Keratinocyte (primary cell): ENCODE results near the gene ZNHIT3. TPM values are rescaled to one million over a fixed set of nuclear protein-coding genes. Genes with fewer than 3 reads are reported as not detected.
A peak's percentile ranks its signal among the peaks of the same experiment; 100 is the strongest.
"Not testable (repeated sequence)": the region's sequence is repeated elsewhere in the genome, so short reads cannot be mapped to it uniquely, and the experiment has no call there.

Source experiments
- DNase-seq: peaks from one replicate; pipeline ENCODE4 v3.0.0-alpha.2; 2011; ENCODE audit warnings: low read depth, missing footprints, low spot score
- FAIRE-seq: peaks from 2 replicates; lab custom pipeline; 2011; peaks lifted over from hg19 to GRCh38; lab: Jason Lieb, UNC
- H2AFZ ChIP-seq: 2 replicates; pipeline ENCODE4 v1.6.0; 2012; ENCODE audit warnings: low read length, control low read depth, inconsistent platforms; ENCODE audit not compliant: control insufficient read depth
- H3K27ac ChIP-seq: 2 replicates; pipeline ENCODE4 v1.5.1; 2011; ENCODE audit warnings: low read length; ENCODE audit not compliant: control insufficient read depth, insufficient read depth
- H3K27me3 ChIP-seq: 3 replicates; pipeline ENCODE4 v1.6.0; 2011; ENCODE audit warnings: low read length; ENCODE audit not compliant: control insufficient read depth, insufficient read depth; ENCODE audit errors: extremely low read depth
- H3K36me3 ChIP-seq, 2 experiments: 2 replicates in 1 of 2; 3 replicates in 1 of 2; pipeline ENCODE4 v1.5.1; 2011; ENCODE audit warnings: low read length in 2 of 2, mild to moderate bottlenecking in 1 of 2; ENCODE audit not compliant: control insufficient read depth in 2 of 2, insufficient read depth in 2 of 2; ENCODE audit errors: extremely low read depth in 1 of 2
- H3K4me1 ChIP-seq: 3 replicates; pipeline ENCODE4 v1.5.1; 2011; ENCODE audit warnings: low read length; ENCODE audit not compliant: control insufficient read depth, insufficient read depth; ENCODE audit errors: extremely low read depth
- H3K4me2 ChIP-seq: 3 replicates; pipeline ENCODE4 v1.6.0; 2011; ENCODE audit warnings: low read depth, low read length; ENCODE audit not compliant: control insufficient read depth, insufficient read depth; ENCODE audit errors: extremely low read depth
- H3K4me3 ChIP-seq, 3 experiments: fragments of 200-600 bp in 1 of 3; sonication (generic) in 1 of 3; 2 replicates in 2 of 3; 3 replicates in 1 of 3; pipeline ENCODE4 v1.5.1; 2011 to 2016; ENCODE audit warnings: low read length in 3 of 3, mild to moderate bottlenecking in 3 of 3, control low read depth in 2 of 3, inconsistent platforms in 1 of 3, low read depth in 1 of 3, mixed read lengths in 1 of 3, mixed run types in 1 of 3, moderate library complexity in 1 of 3; ENCODE audit not compliant: control insufficient read depth in 2 of 3, insufficient read depth in 2 of 3; ENCODE audit errors: extremely low read depth in 1 of 3
- H3K79me2 ChIP-seq: 2 replicates; pipeline ENCODE4 v1.6.0; 2012; ENCODE audit warnings: low read length; ENCODE audit not compliant: control insufficient read depth, insufficient read depth
- H3K9ac ChIP-seq: 3 replicates; pipeline ENCODE4 v1.6.0; 2011; ENCODE audit warnings: low read length; ENCODE audit not compliant: control insufficient read depth, insufficient read depth; ENCODE audit errors: extremely low read depth
- H3K9me1 ChIP-seq: 3 replicates; pipeline ENCODE4 v1.6.0; 2011; ENCODE audit warnings: low read length; ENCODE audit not compliant: control insufficient read depth, insufficient read depth; ENCODE audit errors: extremely low read depth
- H3K9me3 ChIP-seq: 2 replicates; pipeline ENCODE4 v1.5.1; 2012; ENCODE audit warnings: low read depth, low read length; ENCODE audit not compliant: control insufficient read depth
- H4K20me1 ChIP-seq: 3 replicates; pipeline ENCODE4 v1.6.0; 2011; ENCODE audit warnings: low read length; ENCODE audit not compliant: control insufficient read depth, insufficient read depth; ENCODE audit errors: extremely low read depth
- CTCF ChIP-seq, 3 experiments: IDR thresholded peaks in 1 of 3; conservative IDR thresholded peaks in 1 of 3; optimal IDR thresholded peaks in 1 of 3; 2 replicates in 2 of 3; 3 replicates in 1 of 3; pipeline versions ENCODE3 to v1.5.1; 2011; ENCODE audit warnings: low read length in 3 of 3, mild to moderate bottlenecking in 3 of 3, moderate library complexity in 2 of 3, control low read depth in 1 of 3, inconsistent platforms in 1 of 3; ENCODE audit not compliant: insufficient read depth in 2 of 3; ENCODE audit errors: extremely low read depth in 1 of 3
- EZH2 ChIP-seq: IDR thresholded peaks from one replicate; pipeline ENCODE4 v1.6.1; 2012; ENCODE audit warnings: inconsistent platforms, mild to moderate bottlenecking, low read length, moderate library complexity
- dilution Hi-C: fragments of 300-500 bp; cut with MboI; formaldehyde crosslinking; loops from one replicate; pipeline ENCODE4 v1.7.0; 2020; ENCODE audit warnings: low sequenced_read_pairs; ENCODE audit not compliant: extremely low pct_ligation_motif_present
- polyA minus RNA-seq, 3 experiments: library from RNA; depleted of rRNA, polyadenylated mRNA; stranded (reverse); fragments of >200 nt; gene quantifications; 1 replicate in 1 of 3; 2 replicates in 1 of 3; 3 replicates in 1 of 3; pipeline ENCODE4 v1.2.3, GENCODE V29; 2011
- polyA plus RNA-seq, 5 experiments: library from polyadenylated mRNA; depleted of rRNA in 3 of 5; stranded (reverse) in 3 of 5; stranded (forward) in 1 of 5; unstranded in 1 of 5; fragments of >200 nt; gene quantifications; 1 replicate in 1 of 5; 2 replicates in 3 of 5; 3 replicates in 1 of 5; pipeline versions ENCODE4 v1.2.1 to v1.2.3, GENCODE V29; 2011 to 2012; ENCODE audit warnings: missing spikeins in 2 of 5, low read depth in 1 of 5, low replicate concordance in 1 of 5

ZNHIT3 gene
- polyA plus RNA-seq (48.5 to 72.4 TPM (median 51.8 TPM) in 3 replicates), polyA minus RNA-seq (5.5 to 15.8 TPM (median 12.1 TPM) in 3 replicates)
- 19.7 TPM for polyA plus RNA-seq (2011; ENCODE audit: low read depth)
- 39.8 and 57.1 TPM in 2 replicates for polyA plus RNA-seq (2011; cell fraction: cytosol; rRNA removed)
- 27.7 and 35.5 TPM in 2 replicates for polyA plus RNA-seq (2011; cell fraction: nucleus; rRNA removed)
- polyA plus RNA-seq (2012; ENCODE audit: low replicate concordance), result 36.8 and 48.5 TPM in 2 replicates
- polyA minus RNA-seq (2011; cell fraction: cytosol; rRNA and poly(A)+ RNA removed), result 8.2 TPM
- 4.0 and 7.4 TPM in 2 replicates for polyA minus RNA-seq (2011; cell fraction: nucleus; rRNA and poly(A)+ RNA removed)

GRCh38 chr17:36486204-36487194 lies at the start of gene ZNHIT3:
TSS of gene ZNHIT3 (plus strand) at chr17:36486681. CDS start at chr17:36486700, 19 bp downstream.
- Histone ChIP-seq H3K4me3 (peak within 1 kb of the TSS; percentile 66 to 98 (median 70)), H3K36me3 (peaks cover 0 to 3% of the 10 kb centered on the region in 2 experiments), H3K4me1 (peaks cover 24% of the 10 kb centered on the region), H3K9ac (peak within 1 kb of the TSS; percentile 64), H3K4me2 (peak within 1 kb of the TSS; percentile 96), H3K27ac (peak within 1 kb of the TSS; percentile 62), H3K9me3 (no peaks in the 10 kb centered on the region), H3K27me3 (peaks cover 13% of the 10 kb centered on the region), H2AFZ (peak within 1 kb of the TSS; percentile 93), H4K20me1 (no peaks in the 10 kb centered on the region), H3K79me2 (peaks cover 30% of the 10 kb centered on the region), H3K9me1 (no peaks in the 10 kb centered on the region)
- TF ChIP-seq CTCF (optimal IDR thresholded peaks at IDR 0.05 in 1 of 3, IDR thresholded peaks at IDR 0.05 in 1 of 3, conservative IDR thresholded peaks at IDR 0.05 in 1 of 3; ENCODE audit: extremely low read depth in 1 of 3, insufficient read depth in 2 of 3, low read length in 3 of 3), result no peak
- TF ChIP-seq EZH2, result no peak
- DNase-seq (peak; percentile 66), FAIRE-seq (no peak)
- dilution Hi-C loops, result no loop called here

GRCh38 chr17:36441792-36442191 lies 44.7 kb upstream of the ZNHIT3 start:
- H3K4me3 ChIP-seq, H3K9ac ChIP-seq, H2AFZ ChIP-seq, H3K36me3 ChIP-seq, FAIRE-seq, H3K27me3 ChIP-seq, H3K4me2 ChIP-seq, H4K20me1 ChIP-seq, H3K27ac ChIP-seq, H3K9me1 ChIP-seq, dilution Hi-C loops, H3K79me2 ChIP-seq, H3K4me1 ChIP-seq, H3K9me3 ChIP-seq, DNase-seq: not testable (repeated sequence)
